Measurements from ENCODE around the gene UNC5CL. TPM values are rescaled to one million over a fixed set of nuclear protein-coding genes. Genes with fewer than 3 reads are reported as not detected.

UNC5CL gene
- total RNA-seq, 1 donor = under 0.01 TPM

DNA sequence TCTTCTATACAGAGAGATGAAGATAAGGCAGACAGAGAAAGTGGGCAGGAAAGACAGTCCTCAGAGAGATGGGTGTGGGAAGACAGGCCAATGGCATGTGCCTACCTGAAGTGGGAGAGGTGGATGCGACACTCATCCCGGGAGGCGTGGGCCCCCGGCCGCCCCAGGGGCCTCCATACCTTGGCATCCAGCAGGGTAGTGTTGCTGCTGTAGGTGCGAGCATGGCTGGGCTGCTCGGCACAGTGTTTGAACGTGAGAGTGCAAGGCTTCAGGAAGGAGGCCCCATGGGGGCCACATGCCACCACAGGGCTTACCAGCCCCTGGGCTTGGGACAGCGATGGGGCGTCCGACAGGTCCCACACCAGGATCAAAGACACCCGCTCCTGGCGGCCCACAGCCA lies 5.2 kb downstream of the UNC5CL start:
- DNase-seq (ENCODE audit: low read depth) = no peak
- H3K4me3 ChIP-seq (ENCODE audit: low read depth, low read length) = no peak overlapping the region
- TF ChIP-seq, protein P1, sequence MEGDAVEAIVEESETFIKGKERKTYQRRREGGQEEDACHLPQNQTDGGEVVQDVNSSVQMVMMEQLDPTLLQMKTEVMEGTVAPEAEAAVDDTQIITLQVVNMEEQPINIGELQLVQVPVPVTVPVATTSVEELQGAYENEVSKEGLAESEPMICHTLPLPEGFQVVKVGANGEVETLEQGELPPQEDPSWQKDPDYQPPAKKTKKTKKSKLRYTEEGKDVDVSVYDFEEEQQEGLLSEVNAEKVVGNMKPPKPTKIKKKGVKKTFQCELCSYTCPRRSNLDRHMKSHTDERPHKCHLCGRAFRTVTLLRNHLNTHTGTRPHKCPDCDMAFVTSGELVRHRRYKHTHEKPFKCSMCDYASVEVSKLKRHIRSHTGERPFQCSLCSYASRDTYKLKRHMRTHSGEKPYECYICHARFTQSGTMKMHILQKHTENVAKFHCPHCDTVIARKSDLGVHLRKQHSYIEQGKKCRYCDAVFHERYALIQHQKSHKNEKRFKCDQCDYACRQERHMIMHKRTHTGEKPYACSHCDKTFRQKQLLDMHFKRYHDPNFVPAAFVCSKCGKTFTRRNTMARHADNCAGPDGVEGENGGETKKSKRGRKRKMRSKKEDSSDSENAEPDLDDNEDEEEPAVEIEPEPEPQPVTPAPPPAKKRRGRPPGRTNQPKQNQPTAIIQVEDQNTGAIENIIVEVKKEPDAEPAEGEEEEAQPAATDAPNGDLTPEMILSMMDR (IDR thresholded peaks at IDR 0.05; ENCODE audit: insufficient read depth, low read depth, low read length) = no peak

DNA sequence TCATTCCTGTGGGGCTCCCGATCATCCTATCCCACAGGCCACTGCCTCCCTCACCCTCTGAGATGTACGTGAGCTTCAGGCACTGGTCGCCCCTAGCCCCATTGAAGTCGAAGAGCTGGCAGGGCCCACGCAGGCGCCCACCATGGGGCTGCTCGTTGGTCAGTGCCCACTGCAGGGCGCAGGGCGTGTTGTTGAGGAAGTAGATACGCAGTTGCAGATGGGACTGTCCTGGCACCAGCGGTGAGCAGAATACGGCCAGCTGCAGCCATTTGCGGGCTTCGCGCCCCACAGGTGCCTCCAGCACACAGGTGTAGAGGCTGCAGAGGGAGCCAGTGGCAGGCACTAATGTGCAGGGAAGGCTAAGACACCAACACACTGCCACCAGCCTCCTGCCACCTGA lies 6.2 kb downstream of the UNC5CL start:
- no peak overlapping the region for H3K4me3 ChIP-seq (ENCODE audit: low read depth, low read length)
- TF ChIP-seq, protein P1 (IDR thresholded peaks at IDR 0.05; ENCODE audit: insufficient read depth, low read depth, low read length) = no peak
- no peak for DNase-seq (ENCODE audit: low read depth)

DNA sequence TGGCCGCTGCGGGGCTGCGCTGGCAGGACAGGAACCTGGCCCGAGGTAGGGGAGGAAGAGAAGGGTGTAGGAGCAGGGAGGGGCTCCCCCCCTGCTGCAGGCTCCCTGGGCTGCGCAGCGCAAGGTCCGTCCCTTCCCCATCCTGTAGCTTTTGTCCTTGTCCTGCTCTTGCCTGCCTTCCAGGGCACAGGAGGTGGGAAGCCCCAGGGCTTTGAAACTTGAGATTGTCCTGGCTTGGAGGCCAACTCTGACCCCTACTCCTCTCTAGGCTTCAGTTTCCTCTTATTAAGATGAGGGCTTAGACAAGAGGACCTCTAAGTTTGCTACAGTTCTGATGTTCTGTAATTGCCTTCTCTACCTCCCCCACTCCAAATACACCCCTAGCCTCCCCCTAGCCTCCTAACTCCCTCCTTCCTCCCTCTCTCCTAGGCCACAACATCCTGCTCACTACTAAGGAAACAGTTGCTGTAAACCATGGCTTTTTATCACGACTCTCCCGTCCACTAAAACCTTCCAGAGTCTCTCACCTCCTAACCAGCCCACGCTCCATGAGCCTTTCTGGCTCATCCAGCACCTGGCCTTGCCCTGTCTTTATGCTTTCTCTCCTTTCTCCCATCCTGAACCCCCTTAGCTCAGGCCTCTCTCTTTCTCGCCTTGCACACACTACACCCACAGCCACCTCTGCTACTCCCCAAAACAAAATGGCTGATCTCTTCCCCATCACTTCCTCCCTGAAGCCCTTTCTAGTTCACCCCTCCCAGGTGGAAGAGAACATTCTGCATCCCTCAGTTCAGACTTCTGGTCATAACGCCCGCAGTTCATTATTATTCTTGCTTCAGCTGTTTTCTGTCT lies 10.2 kb downstream of the UNC5CL start:
- DNase-seq (ENCODE audit: low read depth) = peak; percentile 2
- peak overlapping the region; percentile 53 for H3K4me3 ChIP-seq (ENCODE audit: low read depth, low read length)
- TF ChIP-seq, protein P1 (IDR thresholded peaks at IDR 0.05; ENCODE audit: insufficient read depth, low read depth, low read length) = no peak

DNA sequence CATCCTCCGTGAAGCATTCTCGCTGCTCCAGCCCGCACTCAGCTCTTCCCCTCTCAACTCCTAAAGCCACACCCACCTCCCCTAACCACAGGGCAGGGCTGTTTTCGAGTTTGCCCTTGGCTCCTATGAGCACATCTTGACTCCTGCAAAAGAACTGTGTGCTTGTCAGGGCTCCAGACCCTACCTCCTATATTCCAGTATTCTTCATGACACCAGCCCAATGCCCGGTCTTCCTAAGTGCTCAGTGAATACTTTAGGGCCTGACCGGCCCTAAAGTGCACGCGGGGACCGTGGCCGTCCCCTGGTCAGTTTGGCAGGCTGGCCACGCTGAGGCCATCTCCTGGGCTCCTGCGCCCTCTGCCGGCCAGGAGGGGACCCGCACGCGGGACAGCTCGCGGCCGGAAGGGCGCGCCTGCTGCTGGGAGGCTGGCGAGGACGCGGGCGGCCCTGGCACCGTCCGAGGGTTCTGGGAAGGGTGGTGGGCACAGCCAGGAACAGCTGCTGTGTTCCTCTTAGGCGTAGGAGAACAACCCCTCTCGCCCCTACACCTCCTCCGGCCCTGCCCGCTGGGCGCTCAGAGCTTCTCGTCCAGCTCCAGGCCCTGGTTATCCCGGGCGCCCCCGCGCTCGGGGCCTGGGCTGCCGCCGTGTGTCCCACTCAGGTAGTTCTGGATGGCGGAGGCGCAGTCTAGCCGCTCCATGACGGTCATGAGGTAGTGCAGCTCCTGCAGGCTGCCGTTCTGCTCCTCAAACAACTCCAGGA lies 11.0 kb downstream of the UNC5CL start:
- TF ChIP-seq, protein P1 (IDR thresholded peaks at IDR 0.05; ENCODE audit: insufficient read depth, low read depth, low read length) = peak; percentile 97
- H3K4me3 ChIP-seq (ENCODE audit: low read depth, low read length) = peak overlapping the region; percentile 53
- peak; percentile 57 for DNase-seq (ENCODE audit: low read depth)

DNA sequence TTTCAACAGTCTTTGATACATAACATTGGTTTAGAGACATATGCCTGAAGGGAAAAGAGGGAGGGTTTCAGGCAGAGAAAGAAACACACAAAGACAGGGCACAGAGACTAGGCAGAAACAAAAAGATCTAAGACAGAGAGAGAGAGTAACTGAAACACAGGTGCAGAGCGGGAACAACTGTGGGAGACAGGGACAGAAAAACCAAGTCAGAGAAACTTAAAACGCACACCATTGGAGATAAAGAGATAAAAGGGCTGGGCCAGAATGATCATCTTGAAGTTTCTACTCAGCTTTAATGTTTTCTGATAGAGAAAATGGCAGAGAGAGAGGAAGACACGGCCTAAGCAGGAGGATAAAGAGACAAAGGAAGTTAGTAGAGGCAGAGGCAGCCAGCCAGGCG lies 11.8 kb downstream of the UNC5CL start:
- H3K4me3 ChIP-seq (ENCODE audit: low read depth, low read length) = peak overlapping the region; percentile 53
- TF ChIP-seq, protein P1 (IDR thresholded peaks at IDR 0.05; ENCODE audit: insufficient read depth, low read depth, low read length) = no peak
- no peak for DNase-seq (ENCODE audit: low read depth)

DNA sequence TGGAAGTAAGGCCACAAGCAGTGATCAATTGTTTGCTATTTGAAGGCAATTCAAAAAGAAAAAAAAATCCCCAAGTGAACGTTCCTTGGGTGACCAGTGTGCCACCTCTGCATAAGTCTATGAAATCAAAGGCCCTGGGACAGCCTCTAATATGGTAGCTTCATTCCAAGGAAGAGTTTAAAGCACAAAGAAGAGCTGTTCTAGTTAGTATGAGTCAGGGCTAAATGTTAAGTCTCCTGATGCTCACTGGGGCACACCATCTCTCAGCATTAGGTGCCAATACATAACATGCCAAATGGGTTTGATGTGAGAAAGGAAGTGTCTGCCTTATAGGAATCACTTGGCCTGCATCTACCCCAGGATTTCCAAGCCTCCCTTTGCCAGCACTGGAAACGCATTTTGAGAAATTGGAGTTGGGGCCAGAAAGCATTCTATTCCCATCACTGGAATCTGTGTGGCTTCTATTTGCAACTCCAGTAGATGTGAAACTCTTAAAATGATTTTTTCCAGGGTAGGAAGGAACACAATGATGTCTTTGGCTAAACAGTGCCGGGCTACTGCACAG lies 13.0 kb downstream of the UNC5CL start:
- TF ChIP-seq, protein P1 (IDR thresholded peaks at IDR 0.05; ENCODE audit: insufficient read depth, low read depth, low read length) = no peak
- DNase-seq (ENCODE audit: low read depth) = no peak
- no peak overlapping the region for H3K4me3 ChIP-seq (ENCODE audit: low read depth, low read length)

Measured in fibroblast of villous mesenchyme (primary cell).